Measurements from ENCODE around the gene RGS3.

The RGS3 gene

GRCh38 chr9:113463418-113464285, at the start of gene RGS3:
Gene RGS3, plus strand, starts transcription at chr9:113463727. Its CDS starts 76 bp downstream, at chr9:113463803.
- no peak for ATAC-seq

DNA sequence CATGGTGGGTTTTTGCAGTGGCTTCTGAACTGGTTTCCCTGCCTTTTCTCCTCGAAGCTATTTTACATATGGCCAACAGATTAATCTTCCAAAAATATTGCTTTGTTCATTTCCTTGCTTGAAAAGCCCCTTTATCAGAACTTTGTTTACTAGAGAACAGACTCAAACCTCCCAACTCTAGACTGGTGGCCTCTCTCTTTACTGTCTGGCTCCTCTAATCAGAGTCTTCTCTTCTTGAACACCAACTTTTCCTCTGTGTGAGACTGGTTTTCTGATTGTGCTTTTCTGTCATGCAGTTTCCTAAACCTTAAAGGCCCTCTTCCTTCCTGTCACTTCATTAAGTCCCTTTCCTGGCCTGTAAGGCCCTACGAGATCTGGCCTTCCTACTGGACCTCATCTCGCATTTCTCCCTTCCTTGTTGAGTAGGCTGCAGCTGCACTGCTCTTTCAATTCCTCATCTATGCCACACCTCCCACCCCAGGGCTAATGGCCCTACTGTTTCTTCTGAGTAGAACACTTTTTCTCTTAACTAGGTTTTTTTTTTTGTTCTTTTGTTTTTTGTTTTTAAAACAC, 47.3 kb upstream of the RGS3 start:
- no peak for ATAC-seq
- TF ChIP-seq, protein P1, sequence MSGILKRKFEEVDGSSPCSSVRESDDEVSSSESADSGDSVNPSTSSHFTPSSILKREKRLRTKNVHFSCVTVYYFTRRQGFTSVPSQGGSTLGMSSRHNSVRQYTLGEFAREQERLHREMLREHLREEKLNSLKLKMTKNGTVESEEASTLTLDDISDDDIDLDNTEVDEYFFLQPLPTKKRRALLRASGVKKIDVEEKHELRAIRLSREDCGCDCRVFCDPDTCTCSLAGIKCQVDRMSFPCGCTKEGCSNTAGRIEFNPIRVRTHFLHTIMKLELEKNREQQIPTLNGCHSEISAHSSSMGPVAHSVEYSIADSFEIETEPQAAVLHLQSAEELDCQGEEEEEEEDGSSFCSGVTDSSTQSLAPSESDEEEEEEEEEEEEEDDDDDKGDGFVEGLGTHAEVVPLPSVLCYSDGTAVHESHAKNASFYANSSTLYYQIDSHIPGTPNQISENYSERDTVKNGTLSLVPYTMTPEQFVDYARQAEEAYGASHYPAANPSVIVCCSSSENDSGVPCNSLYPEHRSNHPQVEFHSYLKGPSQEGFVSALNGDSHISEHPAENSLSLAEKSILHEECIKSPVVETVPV (CRISPR knock-in tag; IDR thresholded peaks at IDR 0.05) = no peak

More at GRCh38 chr9:113463418-113464285, at the start of gene RGS3:
- TF ChIP-seq, protein P2, sequence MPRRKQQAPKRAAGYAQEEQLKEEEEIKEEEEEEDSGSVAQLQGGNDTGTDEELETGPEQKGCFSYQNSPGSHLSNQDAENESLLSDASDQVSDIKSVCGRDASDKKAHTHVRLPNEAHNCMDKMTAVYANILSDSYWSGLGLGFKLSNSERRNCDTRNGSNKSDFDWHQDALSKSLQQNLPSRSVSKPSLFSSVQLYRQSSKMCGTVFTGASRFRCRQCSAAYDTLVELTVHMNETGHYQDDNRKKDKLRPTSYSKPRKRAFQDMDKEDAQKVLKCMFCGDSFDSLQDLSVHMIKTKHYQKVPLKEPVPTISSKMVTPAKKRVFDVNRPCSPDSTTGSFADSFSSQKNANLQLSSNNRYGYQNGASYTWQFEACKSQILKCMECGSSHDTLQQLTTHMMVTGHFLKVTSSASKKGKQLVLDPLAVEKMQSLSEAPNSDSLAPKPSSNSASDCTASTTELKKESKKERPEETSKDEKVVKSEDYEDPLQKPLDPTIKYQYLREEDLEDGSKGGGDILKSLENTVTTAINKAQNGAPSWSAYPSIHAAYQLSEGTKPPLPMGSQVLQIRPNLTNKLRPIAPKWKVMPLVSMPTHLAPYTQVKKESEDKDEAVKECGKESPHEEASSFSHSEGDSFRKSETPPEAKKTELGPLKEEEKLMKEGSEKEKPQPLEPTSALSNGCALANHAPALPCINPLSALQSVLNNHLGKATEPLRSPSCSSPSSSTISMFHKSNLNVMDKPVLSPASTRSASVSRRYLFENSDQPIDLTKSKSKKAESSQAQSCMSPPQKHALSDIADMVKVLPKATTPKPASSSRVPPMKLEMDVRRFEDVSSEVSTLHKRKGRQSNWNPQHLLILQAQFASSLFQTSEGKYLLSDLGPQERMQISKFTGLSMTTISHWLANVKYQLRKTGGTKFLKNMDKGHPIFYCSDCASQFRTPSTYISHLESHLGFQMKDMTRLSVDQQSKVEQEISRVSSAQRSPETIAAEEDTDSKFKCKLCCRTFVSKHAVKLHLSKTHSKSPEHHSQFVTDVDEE (CRISPR knock-in tag; IDR thresholded peaks at IDR 0.05) = no peak
- TF ChIP-seq PPARA (CRISPR knock-in tag; IDR thresholded peaks at IDR 0.05; ENCODE audit: borderline replicate concordance) (no peak), ESRRG (CRISPR knock-in tag; IDR thresholded peaks at IDR 0.05) (no peak), ZFP30 (CRISPR knock-in tag; IDR thresholded peaks at IDR 0.05) (no peak), RARB (CRISPR knock-in tag; IDR thresholded peaks at IDR 0.05) (no peak), SNAI2 (CRISPR knock-in tag; IDR thresholded peaks at IDR 0.05) (no peak), ISL1 (CRISPR knock-in tag; IDR thresholded peaks at IDR 0.05) (no peak)
- TF ChIP-seq, protein P3, sequence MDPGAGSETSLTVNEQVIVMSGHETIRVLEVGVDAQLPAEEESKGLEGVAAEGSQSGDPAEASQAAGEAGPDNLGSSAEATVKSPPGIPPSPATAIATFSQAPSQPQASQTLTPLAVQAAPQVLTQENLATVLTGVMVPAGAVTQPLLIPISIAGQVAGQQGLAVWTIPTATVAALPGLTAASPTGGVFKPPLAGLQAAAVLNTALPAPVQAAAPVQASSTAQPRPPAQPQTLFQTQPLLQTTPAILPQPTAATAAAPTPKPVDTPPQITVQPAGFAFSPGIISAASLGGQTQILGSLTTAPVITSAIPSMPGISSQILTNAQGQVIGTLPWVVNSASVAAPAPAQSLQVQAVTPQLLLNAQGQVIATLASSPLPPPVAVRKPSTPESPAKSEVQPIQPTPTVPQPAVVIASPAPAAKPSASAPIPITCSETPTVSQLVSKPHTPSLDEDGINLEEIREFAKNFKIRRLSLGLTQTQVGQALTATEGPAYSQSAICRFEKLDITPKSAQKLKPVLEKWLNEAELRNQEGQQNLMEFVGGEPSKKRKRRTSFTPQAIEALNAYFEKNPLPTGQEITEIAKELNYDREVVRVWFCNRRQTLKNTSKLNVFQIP (CRISPR knock-in tag; IDR thresholded peaks at IDR 0.05; ENCODE audit: borderline replicate concordance, low read depth) = no peak
- TF ChIP-seq, protein P1 (CRISPR knock-in tag; IDR thresholded peaks at IDR 0.05) = no peak

DNA sequence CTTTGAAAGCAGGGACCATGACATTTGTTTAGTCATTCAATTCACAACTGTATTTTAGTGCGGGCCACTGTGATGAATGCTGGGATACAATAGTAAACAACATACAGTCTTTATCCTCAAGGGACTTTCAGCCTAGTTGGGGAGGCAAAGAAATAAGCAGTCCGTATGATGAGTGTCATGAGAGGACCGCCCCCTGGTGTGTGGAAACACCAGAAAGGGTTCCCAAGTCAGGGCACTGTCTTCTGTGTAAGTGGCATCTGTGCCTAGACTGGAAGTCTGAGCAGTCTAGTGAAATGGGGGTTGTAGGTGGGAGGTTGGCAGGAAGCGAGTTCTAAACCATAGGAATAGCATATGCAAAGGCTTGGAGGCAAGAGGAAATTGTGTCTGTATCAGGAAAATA, 46.2 kb upstream of the RGS3 start:
- ATAC-seq = no peak
- TF ChIP-seq ESRRG (CRISPR knock-in tag; IDR thresholded peaks at IDR 0.05) = no peak

GRCh38 chr9:113421726-113422125, 41.8 kb upstream of the RGS3 start:
- no peak for ATAC-seq
- TF ChIP-seq, protein P3 (CRISPR knock-in tag; IDR thresholded peaks at IDR 0.05; ENCODE audit: borderline replicate concordance, low read depth) = no peak
- TF ChIP-seq ZNF8 (CRISPR knock-in tag; IDR thresholded peaks at IDR 0.05) = no peak
- TF ChIP-seq, protein P1 (CRISPR knock-in tag; IDR thresholded peaks at IDR 0.05) = no peak
- no peak for TF ChIP-seq ZFP3 (CRISPR knock-in tag; IDR thresholded peaks at IDR 0.05)

- ATAC-seq = no peak
- no peak for TF ChIP-seq ISL1 (CRISPR knock-in tag; IDR thresholded peaks at IDR 0.05)
- no peak for TF ChIP-seq ARNTL (CRISPR knock-in tag; IDR thresholded peaks at IDR 0.05; ENCODE audit: borderline replicate concordance, low read depth)
- TF ChIP-seq ZFP3 (CRISPR knock-in tag; IDR thresholded peaks at IDR 0.05) = no peak
- no peak for TF ChIP-seq ZFP30 (CRISPR knock-in tag; IDR thresholded peaks at IDR 0.05)
- no peak for TF ChIP-seq TOX (CRISPR knock-in tag; IDR thresholded peaks at IDR 0.05; ENCODE audit: borderline replicate concordance)
- TF ChIP-seq PPARA (CRISPR knock-in tag; IDR thresholded peaks at IDR 0.05; ENCODE audit: borderline replicate concordance) = no peak
- no peak for TF ChIP-seq RARB (CRISPR knock-in tag; IDR thresholded peaks at IDR 0.05)
- no peak for TF ChIP-seq BACH2 (CRISPR knock-in tag; IDR thresholded peaks at IDR 0.05; ENCODE audit: borderline replicate concordance)
- no peak for TF ChIP-seq ZNF8 (CRISPR knock-in tag; IDR thresholded peaks at IDR 0.05)
- TF ChIP-seq, protein P4, sequence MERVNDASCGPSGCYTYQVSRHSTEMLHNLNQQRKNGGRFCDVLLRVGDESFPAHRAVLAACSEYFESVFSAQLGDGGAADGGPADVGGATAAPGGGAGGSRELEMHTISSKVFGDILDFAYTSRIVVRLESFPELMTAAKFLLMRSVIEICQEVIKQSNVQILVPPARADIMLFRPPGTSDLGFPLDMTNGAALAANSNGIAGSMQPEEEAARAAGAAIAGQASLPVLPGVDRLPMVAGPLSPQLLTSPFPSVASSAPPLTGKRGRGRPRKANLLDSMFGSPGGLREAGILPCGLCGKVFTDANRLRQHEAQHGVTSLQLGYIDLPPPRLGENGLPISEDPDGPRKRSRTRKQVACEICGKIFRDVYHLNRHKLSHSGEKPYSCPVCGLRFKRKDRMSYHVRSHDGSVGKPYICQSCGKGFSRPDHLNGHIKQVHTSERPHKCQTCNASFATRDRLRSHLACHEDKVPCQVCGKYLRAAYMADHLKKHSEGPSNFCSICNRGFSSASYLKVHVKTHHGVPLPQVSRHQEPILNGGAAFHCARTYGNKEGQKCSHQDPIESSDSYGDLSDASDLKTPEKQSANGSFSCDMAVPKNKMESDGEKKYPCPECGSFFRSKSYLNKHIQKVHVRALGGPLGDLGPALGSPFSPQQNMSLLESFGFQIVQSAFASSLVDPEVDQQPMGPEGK (CRISPR knock-in tag; IDR thresholded peaks at IDR 0.05; ENCODE audit: borderline replicate concordance) = no peak
- TF ChIP-seq ZNF70 (CRISPR knock-in tag; IDR thresholded peaks at IDR 0.05) = no peak
- TF ChIP-seq, protein P1 (CRISPR knock-in tag; IDR thresholded peaks at IDR 0.05) = no peak
These were observed 38.5 kb upstream of the RGS3 start for GRCh38 chr9:113425072-113425471.
